Liver (tissue), 9 donors: ENCODE data around the gene SPINK1. TPM values are rescaled to one million over a fixed set of nuclear protein-coding genes. Genes with fewer than 3 reads are reported as not detected.

Source experiments
- DNase-seq: peaks from one replicate; pipeline ENCODE4 v3.0.0-alpha.2; 2017; ENCODE audit warnings: low spot score
- H3K27ac ChIP-seq, 2 donors: one replicate each; pipeline ENCODE4 v1.7.0; 2013; ENCODE audit warnings: inconsistent platforms in 2 of 2, low read length in 2 of 2, control low read depth in 1 of 2, low read depth in 1 of 2, mild to moderate bottlenecking in 1 of 2
- H3K27me3 ChIP-seq, 4 donors: one replicate each; pipeline versions ENCODE4 v1.6.1 to v1.7.0; 2013; ENCODE audit warnings: low read length in 3 of 4, inconsistent platforms in 1 of 4, mild to moderate bottlenecking in 1 of 4, moderate library complexity in 1 of 4; ENCODE audit not compliant: control insufficient read depth in 4 of 4, insufficient read depth in 4 of 4
- H3K36me3 ChIP-seq, 4 donors: one replicate each; pipeline versions ENCODE4 v1.6.1 to v1.7.0; 2013; ENCODE audit warnings: low read length in 3 of 4, mild to moderate bottlenecking in 3 of 4, low read depth in 1 of 4, moderate library complexity in 1 of 4; ENCODE audit not compliant: control insufficient read depth in 4 of 4, insufficient read depth in 3 of 4
- H3K4me1 ChIP-seq, 4 donors: one replicate each; pipeline versions ENCODE4 v1.6.1 to v1.7.0; 2013; ENCODE audit warnings: low read length in 3 of 4, mild to moderate bottlenecking in 3 of 4, moderate library complexity in 1 of 4; ENCODE audit not compliant: control insufficient read depth in 4 of 4, insufficient read depth in 4 of 4
- H3K4me3 ChIP-seq, 3 donors: one replicate each; pipeline versions ENCODE4 v1.6.1 to v1.7.0; 2013; ENCODE audit warnings: low read length in 3 of 3, control low read depth in 1 of 3, low read depth in 1 of 3, mild to moderate bottlenecking in 1 of 3
- H3K9ac ChIP-seq, 2 donors: one replicate each; pipeline ENCODE4 v1.7.0; 2013; ENCODE audit warnings: low read length in 2 of 2, mild to moderate bottlenecking in 2 of 2, moderate library complexity in 2 of 2, control low read depth in 1 of 2, low read depth in 1 of 2
- H3K9me3 ChIP-seq, 4 donors: one replicate each; pipeline versions ENCODE4 v1.6.1 to v1.7.0; 2013; ENCODE audit warnings: low read length in 3 of 4; ENCODE audit not compliant: control insufficient read depth in 4 of 4
- EGR1 ChIP-seq, 2 donors: IDR thresholded peaks; 2 replicates each; pipeline ENCODE4 v1.6.1; 2016 to 2018; ENCODE audit warnings: antibody characterized with exemption in 2 of 2, low read depth in 2 of 2
- FOXA1 ChIP-seq: IDR thresholded peaks from 2 replicates; pipeline ENCODE4 v1.6.1; 2016; ENCODE audit warnings: antibody characterized with exemption
- FOXA2 ChIP-seq: IDR thresholded peaks from 2 replicates; pipeline ENCODE4 v1.6.1; 2016; ENCODE audit warnings: antibody characterized with exemption
- GABPA ChIP-seq, 2 donors: IDR thresholded peaks in 1 of 2; conservative IDR thresholded peaks in 1 of 2; 2 replicates each; pipeline ENCODE4 v1.6.1; 2016; ENCODE audit warnings: antibody characterized with exemption in 2 of 2, mild to moderate bottlenecking in 1 of 2, moderate library complexity in 1 of 2
- HNF4A ChIP-seq, 2 donors: conservative IDR thresholded peaks; 2 replicates each; pipeline ENCODE4 v1.6.1; 2016; ENCODE audit warnings: antibody characterized with exemption in 2 of 2, mild to moderate bottlenecking in 2 of 2
- HNF4G ChIP-seq: IDR thresholded peaks from 2 replicates; pipeline ENCODE4 v1.6.1; 2016; ENCODE audit warnings: antibody characterized with exemption
- JUND ChIP-seq, 2 donors: IDR thresholded peaks; 2 replicates each; pipeline ENCODE4 v1.6.1; 2016; ENCODE audit warnings: antibody characterized with exemption in 2 of 2
- RAD21 ChIP-seq, 2 donors: IDR thresholded peaks; 2 replicates each; pipeline ENCODE4 v1.6.1; 2016; ENCODE audit warnings: antibody characterized with exemption in 2 of 2, mild to moderate bottlenecking in 2 of 2
- RXRA ChIP-seq, 2 donors: IDR thresholded peaks; 2 replicates each; pipeline ENCODE4 v1.6.1; 2017 to 2018; ENCODE audit warnings: antibody characterized with exemption in 2 of 2, mild to moderate bottlenecking in 1 of 2
- SP1 ChIP-seq: IDR thresholded peaks from 2 replicates; pipeline ENCODE4 v1.6.1; 2018; ENCODE audit warnings: antibody characterized with exemption, mild to moderate bottlenecking
- TAF1 ChIP-seq: conservative IDR thresholded peaks from 2 replicates; pipeline ENCODE4 v1.6.1; 2016; ENCODE audit warnings: antibody characterized with exemption, mild to moderate bottlenecking
- YY1 ChIP-seq: IDR thresholded peaks from 2 replicates; pipeline ENCODE4 v1.6.1; 2016; ENCODE audit warnings: antibody characterized with exemption, mild to moderate bottlenecking
- WGBS: extraction: QIAGEN DNeasy Blood & Tissue Kit; methylation state at CpG from one replicate; pipeline ENCODE4 v1.1.7; 2013; 5-methylcytosine and 5-hydroxymethylcytosine counted together
- polyA plus RNA-seq, 2 donors: library from polyadenylated mRNA; stranded (reverse) in 1 of 2; unstranded in 1 of 2; fragments of 200-250 nt in 1 of 2; fragments of >200 nt in 1 of 2; fragmentation: Nextera tagmentation in 1 of 2; extraction: Ambion mirVana in 1 of 2; gene quantifications; one replicate each; pipeline versions ENCODE4 v1.2.1 to v1.2.3, GENCODE V29; 2013 to 2015
- total RNA-seq, 2 donors: library from RNA; depleted of rRNA; stranded (reverse); fragments of >200 nt; gene quantifications; one replicate each; pipeline ENCODE4 v1.2.3, GENCODE V29; 2014
- TF ChIP-seq, protein P1 (sequence below): fragments of 150-350 bp; IDR thresholded peaks from 2 replicates; pipeline ENCODE4 v1.5.1; 2017; ENCODE audit warnings: improper control_type of control experiment, low read depth, low read length; ENCODE audit not compliant: missing input control
- TF ChIP-seq, protein P2 (sequence below): IDR thresholded peaks from 2 replicates; pipeline ENCODE4 v1.6.1; 2016; ENCODE audit warnings: antibody characterized with exemption
- TF ChIP-seq, protein P3 (sequence below): IDR thresholded peaks from 2 replicates; pipeline ENCODE4 v1.6.1; 2016; ENCODE audit warnings: antibody characterized with exemption
- TF ChIP-seq, protein P4 (sequence below): IDR thresholded peaks from 2 replicates; pipeline ENCODE4 v1.6.1; 2016; ENCODE audit warnings: antibody characterized with exemption, mild to moderate bottlenecking
- TF ChIP-seq, protein P5 (sequence below): IDR thresholded peaks from 2 replicates; pipeline ENCODE4 v1.6.1; 2016; ENCODE audit warnings: antibody characterized with exemption
- donor health status: healthy.
- donor health status: healthy.
- donor health status: healthy.
- donor health status: healthy.
- donor health status: healthy.

SPINK1 gene
- total and polyA plus RNA-seq, 4 donors, result 0.33 to 2,026 (median 116) TPM

DNA sequence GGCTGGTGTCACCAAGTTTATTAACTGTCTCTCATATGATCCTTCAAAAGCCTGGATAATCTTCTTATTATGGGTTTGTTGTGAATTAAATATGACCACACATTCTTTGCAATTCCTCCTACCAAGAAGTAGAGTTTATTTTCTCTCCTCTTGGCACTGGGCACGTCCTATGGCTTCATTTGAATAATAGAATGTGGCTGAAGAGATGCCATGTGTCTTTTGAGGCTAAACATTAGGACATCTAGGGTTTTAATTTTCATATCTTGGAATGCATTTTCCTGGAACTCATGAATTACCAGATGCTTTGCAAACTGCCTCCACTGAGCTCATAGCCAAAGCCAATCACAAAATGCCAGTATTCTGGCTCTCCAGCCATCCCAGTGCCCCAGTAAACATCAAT, 27.1 kb upstream of the SPINK1 start:
- Histone ChIP-seq H3K4me1 (peaks cover 0 to 6% (median 2%) of the 10 kb centered on the region in 4 donors), H3K4me3 (no peak overlapping the region), H3K27ac (no peak overlapping the region), H3K27me3 (no peaks in the 10 kb centered on the region), H3K9me3 (no peaks in the 10 kb centered on the region), H3K9ac (no peak overlapping the region), H3K36me3 (no peaks in the 10 kb centered on the region)
- no peak for DNase-seq
- WGBS, result 76% methylated on average over 1 of the region's 1 CpG
- TF ChIP-seq EGR1 (IDR thresholded peaks at IDR 0.05; ENCODE audit: low read depth in 2 of 2), result no peak

DNA sequence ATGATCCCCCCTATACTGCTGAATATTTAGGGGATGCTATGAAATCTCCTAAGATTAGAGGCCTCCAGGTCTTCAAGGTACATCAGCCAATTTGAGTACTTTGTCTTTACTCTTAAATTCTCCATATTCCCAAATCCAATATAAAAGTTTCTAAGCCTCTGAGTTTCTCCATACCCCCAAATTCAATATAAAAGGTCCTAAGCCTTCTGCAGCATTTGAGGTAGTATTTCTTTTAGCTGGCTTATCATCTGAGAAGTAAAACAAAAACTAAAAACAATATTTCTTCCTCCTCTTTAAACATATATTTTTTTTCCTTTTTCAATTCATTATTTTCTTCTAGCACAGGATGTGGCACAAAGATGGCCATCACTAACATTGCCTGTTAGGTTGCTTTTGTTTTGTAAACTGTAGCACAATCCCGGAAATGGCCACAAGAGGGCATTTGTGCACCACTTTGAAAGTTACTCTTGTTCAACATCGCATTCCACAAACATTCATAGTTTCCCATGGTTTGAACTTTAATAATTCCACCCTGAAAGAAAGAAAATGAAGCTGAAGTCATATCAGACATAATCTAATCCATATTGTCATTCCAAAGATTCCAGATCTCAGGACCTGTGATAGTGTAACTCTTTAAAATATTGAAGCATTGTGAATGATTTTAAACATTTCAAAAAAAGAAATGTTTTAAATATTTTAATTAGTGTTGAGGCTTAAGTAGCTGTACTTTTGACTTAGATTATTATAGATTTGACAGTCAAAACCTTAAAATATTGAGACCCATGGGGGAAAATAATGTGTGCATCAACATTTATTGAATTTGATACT, 26.0 kb upstream of the SPINK1 start:
- peak; percentile 56 for DNase-seq
- H3K9me3 ChIP-seq, result no peaks in the 10 kb centered on the region
- H3K27ac ChIP-seq, result no peak overlapping the region
- H3K4me3 ChIP-seq, result no peak overlapping the region
- no peak overlapping the region for H3K9ac ChIP-seq
- H3K36me3 ChIP-seq, result no peaks in the 10 kb centered on the region
- TF ChIP-seq TAF1, result no peak
- TF ChIP-seq RAD21 (IDR thresholded peaks at IDR 0.05), result peak; percentile 91 to 93
- TF ChIP-seq FOXA2, result no peak
- TF ChIP-seq HNF4G, result no peak
- TF ChIP-seq, protein P1, sequence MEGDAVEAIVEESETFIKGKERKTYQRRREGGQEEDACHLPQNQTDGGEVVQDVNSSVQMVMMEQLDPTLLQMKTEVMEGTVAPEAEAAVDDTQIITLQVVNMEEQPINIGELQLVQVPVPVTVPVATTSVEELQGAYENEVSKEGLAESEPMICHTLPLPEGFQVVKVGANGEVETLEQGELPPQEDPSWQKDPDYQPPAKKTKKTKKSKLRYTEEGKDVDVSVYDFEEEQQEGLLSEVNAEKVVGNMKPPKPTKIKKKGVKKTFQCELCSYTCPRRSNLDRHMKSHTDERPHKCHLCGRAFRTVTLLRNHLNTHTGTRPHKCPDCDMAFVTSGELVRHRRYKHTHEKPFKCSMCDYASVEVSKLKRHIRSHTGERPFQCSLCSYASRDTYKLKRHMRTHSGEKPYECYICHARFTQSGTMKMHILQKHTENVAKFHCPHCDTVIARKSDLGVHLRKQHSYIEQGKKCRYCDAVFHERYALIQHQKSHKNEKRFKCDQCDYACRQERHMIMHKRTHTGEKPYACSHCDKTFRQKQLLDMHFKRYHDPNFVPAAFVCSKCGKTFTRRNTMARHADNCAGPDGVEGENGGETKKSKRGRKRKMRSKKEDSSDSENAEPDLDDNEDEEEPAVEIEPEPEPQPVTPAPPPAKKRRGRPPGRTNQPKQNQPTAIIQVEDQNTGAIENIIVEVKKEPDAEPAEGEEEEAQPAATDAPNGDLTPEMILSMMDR, result peak; percentile 84
- peak in 1 of 2 donors; percentile 9 for TF ChIP-seq JUND (IDR thresholded peaks at IDR 0.05)
- TF ChIP-seq YY1, result no peak
- H3K4me1 ChIP-seq, result peaks cover 0 to 6% (median 2%) of the 10 kb centered on the region in 4 donors
- WGBS, result under 1% methylated on average over 2 of the region's 2 CpGs
- no peaks in the 10 kb centered on the region for H3K27me3 ChIP-seq

DNA sequence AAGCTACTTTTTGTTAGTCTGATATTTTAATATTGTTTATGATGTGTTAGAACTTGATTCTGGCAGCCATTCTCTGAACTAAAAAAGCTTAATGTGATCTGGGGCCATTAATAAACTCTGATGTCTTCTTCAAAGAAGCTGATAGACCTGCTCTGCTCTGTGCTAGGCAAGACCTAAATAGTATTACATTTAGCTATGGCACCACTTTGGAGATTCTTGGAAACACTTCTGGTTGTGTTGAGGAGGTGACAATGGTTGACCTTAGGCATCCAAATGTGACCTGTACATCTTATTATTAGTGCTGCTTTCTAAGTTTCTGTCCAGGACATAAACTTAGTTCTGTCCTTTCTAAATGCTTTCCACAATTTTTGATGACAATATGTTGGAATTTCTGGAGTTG, 25.3 kb upstream of the SPINK1 start:
- H3K27me3 ChIP-seq, result no peaks in the 10 kb centered on the region
- no peaks in the 10 kb centered on the region for H3K9me3 ChIP-seq
- H3K4me3 ChIP-seq, result no peak overlapping the region
- no peak overlapping the region for H3K9ac ChIP-seq
- DNase-seq, result no peak
- no peak overlapping the region for H3K27ac ChIP-seq
- H3K4me1 ChIP-seq, result peaks cover 0 to 6% (median 2%) of the 10 kb centered on the region in 4 donors
- no peaks in the 10 kb centered on the region for H3K36me3 ChIP-seq
- TF ChIP-seq TAF1 (no peak), GABPA (IDR thresholded peaks at IDR 0.05 in 1 of 2, conservative IDR thresholded peaks at IDR 0.05 in 1 of 2) (no peak), HNF4G (no peak), HNF4A (conservative IDR thresholded peaks at IDR 0.05) (no peak), RAD21 (IDR thresholded peaks at IDR 0.05) (no peak), JUND (IDR thresholded peaks at IDR 0.05) (no peak), FOXA2 (no peak), EGR1 (IDR thresholded peaks at IDR 0.05; ENCODE audit: low read depth in 2 of 2) (no peak), SP1 (no peak), FOXA1 (no peak), RXRA (IDR thresholded peaks at IDR 0.05) (no peak)
- TF ChIP-seq, protein P2, sequence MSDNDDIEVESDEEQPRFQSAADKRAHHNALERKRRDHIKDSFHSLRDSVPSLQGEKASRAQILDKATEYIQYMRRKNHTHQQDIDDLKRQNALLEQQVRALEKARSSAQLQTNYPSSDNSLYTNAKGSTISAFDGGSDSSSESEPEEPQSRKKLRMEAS, result no peak
- TF ChIP-seq, protein P3, sequence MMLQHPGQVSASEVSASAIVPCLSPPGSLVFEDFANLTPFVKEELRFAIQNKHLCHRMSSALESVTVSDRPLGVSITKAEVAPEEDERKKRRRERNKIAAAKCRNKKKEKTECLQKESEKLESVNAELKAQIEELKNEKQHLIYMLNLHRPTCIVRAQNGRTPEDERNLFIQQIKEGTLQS, result no peak
- TF ChIP-seq, protein P4, sequence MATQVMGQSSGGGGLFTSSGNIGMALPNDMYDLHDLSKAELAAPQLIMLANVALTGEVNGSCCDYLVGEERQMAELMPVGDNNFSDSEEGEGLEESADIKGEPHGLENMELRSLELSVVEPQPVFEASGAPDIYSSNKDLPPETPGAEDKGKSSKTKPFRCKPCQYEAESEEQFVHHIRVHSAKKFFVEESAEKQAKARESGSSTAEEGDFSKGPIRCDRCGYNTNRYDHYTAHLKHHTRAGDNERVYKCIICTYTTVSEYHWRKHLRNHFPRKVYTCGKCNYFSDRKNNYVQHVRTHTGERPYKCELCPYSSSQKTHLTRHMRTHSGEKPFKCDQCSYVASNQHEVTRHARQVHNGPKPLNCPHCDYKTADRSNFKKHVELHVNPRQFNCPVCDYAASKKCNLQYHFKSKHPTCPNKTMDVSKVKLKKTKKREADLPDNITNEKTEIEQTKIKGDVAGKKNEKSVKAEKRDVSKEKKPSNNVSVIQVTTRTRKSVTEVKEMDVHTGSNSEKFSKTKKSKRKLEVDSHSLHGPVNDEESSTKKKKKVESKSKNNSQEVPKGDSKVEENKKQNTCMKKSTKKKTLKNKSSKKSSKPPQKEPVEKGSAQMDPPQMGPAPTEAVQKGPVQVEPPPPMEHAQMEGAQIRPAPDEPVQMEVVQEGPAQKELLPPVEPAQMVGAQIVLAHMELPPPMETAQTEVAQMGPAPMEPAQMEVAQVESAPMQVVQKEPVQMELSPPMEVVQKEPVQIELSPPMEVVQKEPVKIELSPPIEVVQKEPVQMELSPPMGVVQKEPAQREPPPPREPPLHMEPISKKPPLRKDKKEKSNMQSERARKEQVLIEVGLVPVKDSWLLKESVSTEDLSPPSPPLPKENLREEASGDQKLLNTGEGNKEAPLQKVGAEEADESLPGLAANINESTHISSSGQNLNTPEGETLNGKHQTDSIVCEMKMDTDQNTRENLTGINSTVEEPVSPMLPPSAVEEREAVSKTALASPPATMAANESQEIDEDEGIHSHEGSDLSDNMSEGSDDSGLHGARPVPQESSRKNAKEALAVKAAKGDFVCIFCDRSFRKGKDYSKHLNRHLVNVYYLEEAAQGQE, result no peak
- TF ChIP-seq, protein P5, sequence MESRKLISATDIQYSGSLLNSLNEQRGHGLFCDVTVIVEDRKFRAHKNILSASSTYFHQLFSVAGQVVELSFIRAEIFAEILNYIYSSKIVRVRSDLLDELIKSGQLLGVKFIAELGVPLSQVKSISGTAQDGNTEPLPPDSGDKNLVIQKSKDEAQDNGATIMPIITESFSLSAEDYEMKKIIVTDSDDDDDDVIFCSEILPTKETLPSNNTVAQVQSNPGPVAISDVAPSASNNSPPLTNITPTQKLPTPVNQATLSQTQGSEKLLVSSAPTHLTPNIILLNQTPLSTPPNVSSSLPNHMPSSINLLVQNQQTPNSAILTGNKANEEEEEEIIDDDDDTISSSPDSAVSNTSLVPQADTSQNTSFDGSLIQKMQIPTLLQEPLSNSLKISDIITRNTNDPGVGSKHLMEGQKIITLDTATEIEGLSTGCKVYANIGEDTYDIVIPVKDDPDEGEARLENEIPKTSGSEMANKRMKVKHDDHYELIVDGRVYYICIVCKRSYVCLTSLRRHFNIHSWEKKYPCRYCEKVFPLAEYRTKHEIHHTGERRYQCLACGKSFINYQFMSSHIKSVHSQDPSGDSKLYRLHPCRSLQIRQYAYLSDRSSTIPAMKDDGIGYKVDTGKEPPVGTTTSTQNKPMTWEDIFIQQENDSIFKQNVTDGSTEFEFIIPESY, result no peak
